Dendritic cell treated with granulocyte-macrophage colony-stimulating factor and Interleukin-4, amounts not matched to agents 40 ng/mL and 50 ng/mL, for 4 days (primary cell): ENCODE results near the gene CCR7.
A peak's percentile ranks its signal among the peaks of the same experiment; 100 is the strongest.

Experiments used
- H3K27ac Mint-ChIP-seq: one replicate; pipeline ENCODE4 v1.8.0; 2022; ENCODE audit warnings: mild to moderate bottlenecking, mixed read lengths
- H3K27me3 Mint-ChIP-seq: one replicate; pipeline ENCODE4 v1.8.0; 2022; ENCODE audit warnings: mild to moderate bottlenecking, mixed read lengths
- H3K36me3 Mint-ChIP-seq: one replicate; pipeline ENCODE4 v1.8.0; 2022; ENCODE audit warnings: low read depth, mixed read lengths
- H3K4me1 Mint-ChIP-seq: one replicate; pipeline ENCODE4 v1.8.0; 2022; ENCODE audit warnings: low read depth, mixed read lengths
- H3K4me3 Mint-ChIP-seq: one replicate; pipeline ENCODE4 v1.8.0; 2022; ENCODE audit warnings: mild to moderate bottlenecking, moderate library complexity, mixed read lengths
- H3K9me3 Mint-ChIP-seq: one replicate; pipeline ENCODE4 v1.8.0; 2022; ENCODE audit warnings: mixed read lengths
- intact Hi-C: fragments of 100-400 bp; cut with micrococcal nuclease; formaldehyde crosslinking; loops from one replicate; pipeline ENCODE4 v1.15.0; 2022

The CCR7 gene

GRCh38 chr17:40564883-40565768 is at the start of gene CCR7:
TSS of gene CCR7 (minus strand) at chr17:40565472. CDS start at chr17:40565409, 63 bp downstream.
- H3K27ac Mint-ChIP-seq: no peak within 1 kb of the TSS
- H3K36me3 Mint-ChIP-seq: no peaks in the 10 kb centered on the region
- H3K4me1 Mint-ChIP-seq: peaks cover 15% of the 10 kb centered on the region
- intact Hi-C loops: no loop called here
- H3K4me3 Mint-ChIP-seq: no peak within 1 kb of the TSS
- peaks cover 56% of the 10 kb centered on the region for H3K27me3 Mint-ChIP-seq
- H3K9me3 Mint-ChIP-seq: no peaks in the 10 kb centered on the region

- peak overlapping the region; percentile 38 for H3K27ac Mint-ChIP-seq
- H3K27me3 Mint-ChIP-seq: peaks cover 33% of the 10 kb centered on the region
- H3K9me3 Mint-ChIP-seq: no peaks in the 10 kb centered on the region
- no peaks in the 10 kb centered on the region for H3K36me3 Mint-ChIP-seq
- H3K4me3 Mint-ChIP-seq: no peak overlapping the region
- intact Hi-C loops: no loop called here
- peaks cover 36% of the 10 kb centered on the region for H3K4me1 Mint-ChIP-seq
Observed at GRCh38 chr17:40614431-40615067, 49.3 kb upstream of the CCR7 start.

GRCh38 chr17:40613467-40614154 is 48.3 kb upstream of the CCR7 start:
- Mint-ChIP-seq H3K27me3 (peaks cover 30% of the 10 kb centered on the region), H3K9me3 (no peaks in the 10 kb centered on the region), H3K27ac (no peak overlapping the region), H3K36me3 (no peaks in the 10 kb centered on the region), H3K4me1 (peaks cover 36% of the 10 kb centered on the region), H3K4me3 (no peak overlapping the region)
- intact Hi-C loops: no loop called here

- no peak overlapping the region for H3K4me3 Mint-ChIP-seq
- H3K36me3 Mint-ChIP-seq: no peaks in the 10 kb centered on the region
- no peaks in the 10 kb centered on the region for H3K9me3 Mint-ChIP-seq
- intact Hi-C loops: no loop called here
- peaks cover 30% of the 10 kb centered on the region for H3K27me3 Mint-ChIP-seq
- peaks cover 32% of the 10 kb centered on the region for H3K4me1 Mint-ChIP-seq
- no peak overlapping the region for H3K27ac Mint-ChIP-seq
Observed at GRCh38 chr17:40612599-40613244, 47.5 kb upstream of the CCR7 start.

- Mint-ChIP-seq H3K36me3 (no peaks in the 10 kb centered on the region), H3K4me1 (peaks cover 25% of the 10 kb centered on the region), H3K9me3 (no peaks in the 10 kb centered on the region), H3K27me3 (peaks cover 30% of the 10 kb centered on the region), H3K27ac (no peak overlapping the region), H3K4me3 (no peak overlapping the region)
- intact Hi-C loops: no loop called here
Observed at GRCh38 chr17:40611840-40612474, 46.7 kb upstream of the CCR7 start.

- Mint-ChIP-seq H3K4me3 (no peak overlapping the region), H3K27ac (no peak overlapping the region), H3K9me3 (no peaks in the 10 kb centered on the region), H3K36me3 (no peaks in the 10 kb centered on the region), H3K27me3 (peaks cover 26% of the 10 kb centered on the region), H3K4me1 (peaks cover 9% of the 10 kb centered on the region)
- intact Hi-C loops: no loop called here
Observed at GRCh38 chr17:40610359-40610758, 45.1 kb upstream of the CCR7 start.

GRCh38 chr17:40608061-40608581 is 42.8 kb upstream of the CCR7 start:
- H3K27ac Mint-ChIP-seq: no peak overlapping the region
- H3K36me3 Mint-ChIP-seq: no peaks in the 10 kb centered on the region
- H3K4me3 Mint-ChIP-seq: no peak overlapping the region
- H3K9me3 Mint-ChIP-seq: no peaks in the 10 kb centered on the region
- intact Hi-C loops: no loop called here
- H3K27me3 Mint-ChIP-seq: peaks cover 18% of the 10 kb centered on the region
- H3K4me1 Mint-ChIP-seq: no peaks in the 10 kb centered on the region

- intact Hi-C loops: no loop called here
- H3K4me1 Mint-ChIP-seq: no peaks in the 10 kb centered on the region
- H3K36me3 Mint-ChIP-seq: no peaks in the 10 kb centered on the region
- H3K9me3 Mint-ChIP-seq: no peaks in the 10 kb centered on the region
- no peak overlapping the region for H3K4me3 Mint-ChIP-seq
- H3K27me3 Mint-ChIP-seq: peaks cover 17% of the 10 kb centered on the region
- H3K27ac Mint-ChIP-seq: no peak overlapping the region
Observed at GRCh38 chr17:40607641-40608040, 42.4 kb upstream of the CCR7 start.

GRCh38 chr17:40606548-40607353 is 41.5 kb upstream of the CCR7 start:
- H3K4me3 Mint-ChIP-seq: no peak overlapping the region
- intact Hi-C loops: no loop called here

GRCh38 chr17:40605306-40605705 is 40.0 kb upstream of the CCR7 start:
- Mint-ChIP-seq H3K4me1 (no peaks in the 10 kb centered on the region), H3K36me3 (no peaks in the 10 kb centered on the region), H3K9me3 (no peaks in the 10 kb centered on the region), H3K27ac (no peak overlapping the region), H3K4me3 (no peak overlapping the region), H3K27me3 (peaks cover 11% of the 10 kb centered on the region)
- intact Hi-C loops: no loop called here

More at GRCh38 chr17:40606548-40607353, 41.5 kb upstream of the CCR7 start:
- Mint-ChIP-seq H3K36me3 (no peaks in the 10 kb centered on the region), H3K4me1 (no peaks in the 10 kb centered on the region), H3K27me3 (peaks cover 14% of the 10 kb centered on the region), H3K27ac (no peak overlapping the region), H3K9me3 (no peaks in the 10 kb centered on the region)

GRCh38 chr17:40604327-40605080 is 39.2 kb upstream of the CCR7 start:
- Mint-ChIP-seq H3K4me3 (no peak overlapping the region), H3K9me3 (no peaks in the 10 kb centered on the region), H3K36me3 (no peaks in the 10 kb centered on the region), H3K27me3 (peaks cover 13% of the 10 kb centered on the region), H3K4me1 (no peaks in the 10 kb centered on the region), H3K27ac (no peak overlapping the region)
- intact Hi-C loops: no loop called here
